ENCODE data around the gene ARSB.

Gene ARSB

DNA sequence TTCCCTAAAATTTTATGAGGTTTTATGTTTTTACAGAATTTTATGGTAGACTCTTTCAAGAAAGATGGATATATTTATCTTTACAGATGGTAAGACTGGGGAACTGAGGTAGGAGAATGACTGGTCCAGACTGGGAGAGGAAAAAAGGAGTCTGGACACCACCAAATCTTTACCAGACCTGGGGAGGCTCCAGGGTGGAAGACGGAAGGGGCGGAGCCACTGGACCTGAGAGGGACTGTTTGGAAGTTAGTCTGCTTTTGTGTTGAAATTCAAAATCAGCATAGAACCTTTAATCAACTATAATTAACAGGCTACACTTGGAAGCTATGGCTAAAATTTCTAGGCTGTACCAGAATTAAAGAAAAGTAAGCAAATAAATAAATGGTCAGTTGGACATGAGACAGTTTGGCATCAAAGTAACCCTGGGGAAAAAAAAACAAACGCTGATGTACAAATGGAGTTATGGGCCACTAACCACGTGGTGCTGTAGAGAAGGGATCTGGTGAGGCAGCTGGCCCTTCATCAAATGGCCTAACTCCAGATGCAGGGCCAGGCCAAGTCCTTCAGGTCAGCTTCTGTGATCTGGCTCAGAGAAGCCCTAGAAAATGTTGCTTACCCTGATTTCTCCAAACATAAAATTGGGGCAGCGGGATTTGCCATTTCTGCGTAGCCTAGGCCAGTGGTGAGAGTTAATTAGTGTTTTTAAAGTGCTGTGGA, 155.1 kb downstream of the ARSB start:
- no peak overlapping the region for H3K4me3 ChIP-seq (ENCODE audit: low read length)
- DNase-seq (ENCODE audit: low read depth) = peak; percentile 40
- TF ChIP-seq CTCF (conservative IDR thresholded peaks at IDR 0.05; ENCODE audit: low read length) = no peak

- no peak for TF ChIP-seq CTCF (conservative IDR thresholded peaks at IDR 0.05; ENCODE audit: low read length)
- DNase-seq (ENCODE audit: low read depth) = no peak
- H3K4me3 ChIP-seq (ENCODE audit: low read length) = no peak overlapping the region
These were observed 157.4 kb downstream of the ARSB start for GRCh38 chr5:78827725-78828124.

GRCh38 chr5:78824831-78825281, 160.3 kb downstream of the ARSB start:
- DNase-seq (ENCODE audit: low read depth) = peak; percentile 64
- TF ChIP-seq CTCF (conservative IDR thresholded peaks at IDR 0.05; ENCODE audit: low read length) = no peak
- H3K4me3 ChIP-seq (ENCODE audit: low read length) = no peak overlapping the region

DNA sequence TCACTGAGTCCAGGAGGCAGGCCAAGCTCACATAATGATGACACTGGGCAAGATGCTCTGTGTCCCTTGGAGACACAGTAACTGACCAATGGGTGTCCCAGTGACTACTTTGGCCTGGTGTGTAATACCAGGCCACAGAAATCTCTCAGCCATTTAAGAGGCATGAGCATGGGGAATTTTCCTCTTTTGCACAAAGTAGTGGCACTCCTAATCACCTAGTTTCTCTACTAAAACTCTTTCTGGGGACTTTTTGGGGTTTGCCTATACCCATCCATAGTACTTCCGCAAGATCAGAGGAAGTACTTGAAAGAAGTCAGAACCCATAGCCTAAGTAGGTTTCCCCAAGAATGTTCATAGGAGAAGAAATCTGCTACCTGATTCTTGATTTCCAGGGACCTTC, 161.9 kb downstream of the ARSB start:
- TF ChIP-seq CTCF (conservative IDR thresholded peaks at IDR 0.05; ENCODE audit: low read length) = no peak
- no peak for DNase-seq (ENCODE audit: low read depth)

DNA sequence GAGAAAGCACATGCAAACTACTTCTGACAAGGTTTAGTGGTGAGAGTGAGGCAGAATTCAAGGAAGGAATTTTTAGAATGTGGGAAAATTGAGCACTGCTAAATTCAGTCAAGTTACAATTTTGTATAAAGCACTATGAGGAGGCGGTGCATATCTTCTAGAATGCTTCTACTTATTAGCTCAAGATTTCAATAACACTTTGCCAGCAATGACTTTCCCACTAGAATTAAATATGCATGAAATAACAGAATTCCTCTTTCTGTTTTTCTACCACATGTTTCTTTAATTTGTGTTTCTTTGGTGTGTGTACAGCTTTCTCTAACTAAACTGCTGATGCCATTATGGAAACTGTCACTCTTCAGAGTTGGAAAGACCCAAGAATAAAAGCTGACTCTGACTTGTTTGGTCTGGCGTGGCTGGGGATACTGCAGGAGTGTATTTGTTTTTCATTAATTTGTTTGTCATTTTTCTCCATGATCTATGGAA, 163.5 kb downstream of the ARSB start:
- DNase-seq (ENCODE audit: low read depth) = peak; percentile 61
- no peak overlapping the region for H3K4me3 ChIP-seq (ENCODE audit: low read length)
- no peak for TF ChIP-seq CTCF (conservative IDR thresholded peaks at IDR 0.05; ENCODE audit: low read length)

More for the DNA sequence above, 161.9 kb downstream of the ARSB start:
- no peak overlapping the region for H3K4me3 ChIP-seq (ENCODE audit: low read length)

DNA sequence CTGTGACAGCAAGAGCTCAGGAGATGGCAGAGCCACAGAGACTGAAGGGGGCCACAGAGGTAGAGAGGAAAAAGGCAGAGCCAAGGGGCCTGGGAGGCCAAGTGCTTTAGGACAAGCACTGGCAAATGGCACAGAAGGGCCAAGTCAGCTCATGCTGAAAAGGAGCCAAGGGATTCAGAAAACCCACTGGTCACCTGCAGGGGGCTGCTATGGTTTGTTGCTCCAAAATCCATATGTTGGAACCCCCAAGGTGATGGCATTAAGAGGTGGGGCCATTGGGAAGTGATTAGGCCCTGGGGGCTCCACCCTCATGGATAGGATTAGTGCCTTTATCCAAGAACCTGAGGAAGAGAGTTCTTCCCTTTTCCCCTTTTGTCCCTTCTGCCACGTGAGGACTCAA, 165.4 kb downstream of the ARSB start:
- no peak overlapping the region for H3K4me3 ChIP-seq (ENCODE audit: low read length)
- no peak for DNase-seq (ENCODE audit: low read depth)
- TF ChIP-seq CTCF (conservative IDR thresholded peaks at IDR 0.05; ENCODE audit: low read length) = no peak

- no peak for TF ChIP-seq CTCF (conservative IDR thresholded peaks at IDR 0.05; ENCODE audit: low read length)
- H3K4me3 ChIP-seq (ENCODE audit: low read length) = no peak overlapping the region
- DNase-seq (ENCODE audit: low read depth) = peak; percentile 39
These were observed 165.9 kb downstream of the ARSB start for GRCh38 chr5:78819166-78819565.

Data from AG10803 (cell line).